Astrocyte of the spinal cord (primary cell): ENCODE results near the gene ACSM4.
"Not testable (repeated sequence)": the region's sequence is repeated elsewhere in the genome, so short reads cannot be mapped to it uniquely, and the experiment has no call there.

Source experiments
- DNase-seq: peaks from one replicate; pipeline ENCODE4 v3.0.0; 2011; ENCODE audit warnings: low read depth, low spot score
- H3K4me3 ChIP-seq: 2 replicates; pipeline ENCODE4 v1.5.1; 2011; ENCODE audit warnings: low read depth, mild to moderate bottlenecking, low read length, moderate library complexity
- in situ Hi-C: cut with HindIII; loops from 2 replicates; pipeline ENCODE4 v1.10.0; 2017; ENCODE audit warnings: low sequenced_read_pairs
- TF ChIP-seq, protein P1 (sequence below): IDR thresholded peaks from 2 replicates; pipeline ENCODE4 v1.5.1; 2012; ENCODE audit warnings: low read depth, mild to moderate bottlenecking, low read length, inconsistent platforms

ACSM4 gene

GRCh38 chr12:7322599-7322998, 18.7 kb downstream of the ACSM4 start:
- TF ChIP-seq, protein P1, sequence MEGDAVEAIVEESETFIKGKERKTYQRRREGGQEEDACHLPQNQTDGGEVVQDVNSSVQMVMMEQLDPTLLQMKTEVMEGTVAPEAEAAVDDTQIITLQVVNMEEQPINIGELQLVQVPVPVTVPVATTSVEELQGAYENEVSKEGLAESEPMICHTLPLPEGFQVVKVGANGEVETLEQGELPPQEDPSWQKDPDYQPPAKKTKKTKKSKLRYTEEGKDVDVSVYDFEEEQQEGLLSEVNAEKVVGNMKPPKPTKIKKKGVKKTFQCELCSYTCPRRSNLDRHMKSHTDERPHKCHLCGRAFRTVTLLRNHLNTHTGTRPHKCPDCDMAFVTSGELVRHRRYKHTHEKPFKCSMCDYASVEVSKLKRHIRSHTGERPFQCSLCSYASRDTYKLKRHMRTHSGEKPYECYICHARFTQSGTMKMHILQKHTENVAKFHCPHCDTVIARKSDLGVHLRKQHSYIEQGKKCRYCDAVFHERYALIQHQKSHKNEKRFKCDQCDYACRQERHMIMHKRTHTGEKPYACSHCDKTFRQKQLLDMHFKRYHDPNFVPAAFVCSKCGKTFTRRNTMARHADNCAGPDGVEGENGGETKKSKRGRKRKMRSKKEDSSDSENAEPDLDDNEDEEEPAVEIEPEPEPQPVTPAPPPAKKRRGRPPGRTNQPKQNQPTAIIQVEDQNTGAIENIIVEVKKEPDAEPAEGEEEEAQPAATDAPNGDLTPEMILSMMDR, result no peak
- in situ Hi-C loops, result no loop called here
- no peak overlapping the region for H3K4me3 ChIP-seq
- no peak for DNase-seq

DNA sequence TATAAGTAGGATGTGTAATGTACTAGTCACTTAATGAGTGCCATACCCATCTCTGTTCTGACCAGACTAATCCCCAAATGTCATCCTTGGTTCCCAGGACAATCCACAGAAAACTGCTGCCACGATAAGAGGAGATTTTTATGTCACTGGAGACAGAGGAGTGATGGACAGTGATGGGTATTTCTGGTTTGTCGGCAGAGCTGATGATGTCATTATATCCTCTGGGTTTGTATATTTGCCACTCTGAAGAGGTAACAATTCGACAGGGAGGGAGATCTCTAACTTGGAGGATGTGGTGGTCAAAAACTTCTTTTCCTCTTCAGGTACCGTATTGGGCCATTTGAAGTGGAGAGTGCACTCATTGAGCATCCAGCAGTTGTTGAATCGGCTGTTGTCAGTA, 20.3 kb downstream of the ACSM4 start:
- in situ Hi-C loops, result no loop called here

DNA sequence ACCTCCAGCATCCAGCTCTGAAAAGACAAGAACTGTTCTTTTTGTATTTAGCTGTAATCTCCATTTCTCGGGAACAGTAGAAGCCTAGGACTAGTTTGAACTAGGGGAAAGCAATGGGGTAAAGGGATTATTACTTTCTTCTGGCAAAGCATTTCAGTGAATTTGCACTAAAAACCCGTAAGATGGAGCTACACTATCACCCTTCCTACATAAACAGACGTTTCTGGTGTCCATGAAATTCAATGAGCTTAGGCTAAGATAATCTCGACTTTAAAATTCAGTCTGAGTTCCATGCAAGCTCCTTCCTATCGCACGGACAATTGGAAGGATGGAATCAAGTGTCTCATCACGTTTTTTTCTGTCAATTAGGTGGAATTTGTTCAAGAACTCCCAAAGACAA, 24.0 kb downstream of the ACSM4 start:
- DNase-seq, result no peak
- TF ChIP-seq, protein P1, result no peak
- H3K4me3 ChIP-seq, result no peak overlapping the region
- in situ Hi-C loops, result no loop called here

More for the DNA sequence above, 20.3 kb downstream of the ACSM4 start:
- H3K4me3 ChIP-seq, result no peak overlapping the region
- no peak for DNase-seq
- TF ChIP-seq, protein P1, result no peak

GRCh38 chr12:7337790-7338189, 33.9 kb downstream of the ACSM4 start:
- in situ Hi-C loops, H3K4me3 ChIP-seq, DNase-seq: not testable (repeated sequence)

DNA sequence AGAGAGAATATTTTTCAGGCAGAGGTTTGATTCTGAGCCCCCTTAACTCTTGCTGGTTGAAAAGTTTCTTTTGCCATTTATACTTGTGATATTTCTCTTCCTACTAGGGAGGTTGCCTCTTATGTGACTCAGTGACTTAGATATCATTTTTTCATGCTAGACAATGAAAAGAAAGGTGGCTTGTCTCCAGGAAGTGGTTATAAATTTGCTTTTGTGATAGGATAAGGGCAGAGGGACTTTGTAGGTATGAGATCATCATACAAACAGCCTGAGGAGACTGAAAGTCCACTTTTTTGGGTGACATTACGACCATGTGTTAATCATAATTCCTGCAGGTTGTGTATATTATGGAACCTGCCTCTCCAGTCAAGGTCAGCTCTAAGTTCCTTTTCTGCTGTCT, 35.8 kb downstream of the ACSM4 start:
- DNase-seq, result no peak
- no peak overlapping the region for H3K4me3 ChIP-seq
- in situ Hi-C loops, result no loop called here
- TF ChIP-seq, protein P1, result no peak

DNA sequence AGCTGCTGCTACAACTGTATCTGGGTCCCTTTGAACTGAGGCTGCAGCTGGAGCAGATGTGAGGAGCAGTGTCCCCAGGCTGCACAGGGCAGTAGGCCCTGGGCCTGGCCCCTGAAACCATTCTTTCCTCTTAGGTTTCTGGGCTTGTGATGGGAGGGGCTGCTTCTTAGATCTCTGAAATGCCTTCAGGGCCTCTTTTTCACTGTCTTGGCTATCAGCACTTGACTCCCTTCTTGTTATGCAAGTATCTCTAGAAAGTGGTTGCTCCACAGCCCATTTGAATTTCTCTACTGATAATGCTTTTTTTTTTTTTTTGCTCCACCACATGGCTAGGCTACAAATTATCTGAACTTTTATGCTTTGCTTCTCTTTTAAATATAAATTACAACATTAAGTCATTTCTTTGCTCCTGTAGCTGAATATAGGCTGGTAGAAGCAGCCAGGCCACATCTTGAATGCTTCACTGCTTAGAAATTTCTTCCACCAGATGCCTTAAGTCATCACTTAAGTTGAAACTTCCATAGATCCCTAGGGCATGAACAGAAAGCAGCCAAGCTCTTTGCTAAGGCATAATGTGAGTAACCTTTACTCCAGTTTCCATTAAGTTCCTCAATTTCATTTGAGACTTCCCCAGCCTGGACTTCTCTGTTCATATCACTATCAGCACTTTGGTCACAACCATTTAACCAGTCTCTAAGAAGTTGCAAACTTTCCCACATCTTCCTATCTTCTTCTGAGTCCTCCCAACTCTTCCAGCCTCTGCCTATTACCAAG, 41.1 kb downstream of the ACSM4 start:
- TF ChIP-seq, protein P1, result no peak
- no peak for DNase-seq
- in situ Hi-C loops, result no loop called here
- H3K4me3 ChIP-seq, result no peak overlapping the region

GRCh38 chr12:7346551-7347225, 42.8 kb downstream of the ACSM4 start:
- no peak for DNase-seq
- in situ Hi-C loops, result no loop called here
- TF ChIP-seq, protein P1, result no peak
- H3K4me3 ChIP-seq, result no peak overlapping the region
